Cardiac muscle cell (in vitro differentiated cells and primary cell): Measurements from ENCODE around the gene SERPINB5. TPM values are rescaled to one million over a fixed set of nuclear protein-coding genes. Genes with fewer than 3 reads are reported as not detected.
A peak's percentile ranks its signal among the peaks of the same experiment; 100 is the strongest.

Source experiments
- DNase-seq, 2 donors: peaks; one replicate each; pipeline versions ENCODE4 v3.0.0 to v3.0.0-alpha.2; 2010 to 2017; ENCODE audit warnings: low read depth in 1 of 2, low spot score in 1 of 2
- H3K27ac ChIP-seq: fragments of 200-600 bp; sonication (generic); 2 replicates; pipeline ENCODE4 v1.5.1; 2016
- H3K27me3 ChIP-seq: fragments of 200-600 bp; sonication (generic); 2 replicates; pipeline ENCODE4 v1.6.0; 2016; ENCODE audit warnings: control low read depth
- H3K36me3 ChIP-seq: fragments of 200-600 bp; sonication (generic); 2 replicates; pipeline ENCODE4 v1.5.1; 2016; ENCODE audit warnings: control low read depth
- H3K4me1 ChIP-seq: fragments of 200-600 bp; sonication (generic); 2 replicates; pipeline ENCODE4 v1.8.1; 2017; ENCODE audit warnings: low read depth, mild to moderate bottlenecking, mixed run types
- H3K4me3 ChIP-seq: fragments of 200-600 bp; sonication (generic); 2 replicates; pipeline ENCODE4 v1.5.1; 2016; ENCODE audit warnings: mild to moderate bottlenecking
- H3K9me3 ChIP-seq: fragments of 200-600 bp; sonication (generic); 2 replicates; pipeline ENCODE4 v1.5.1; 2017; ENCODE audit warnings: low read depth, mild to moderate bottlenecking, control low read depth
- CTCF ChIP-seq: IDR thresholded peaks from 2 replicates; pipeline ENCODE4 v1.5.1; 2012; ENCODE audit warnings: low read depth, mild to moderate bottlenecking, low read length
- polyA plus RNA-seq: library from polyadenylated mRNA; unstranded; fragments of >200 nt; fragmentation: Nextera tagmentation; extraction: Ambion mirVana; gene quantifications from 2 replicates; pipeline ENCODE4 v1.2.1, GENCODE V29; 2016
- total RNA-seq: library from RNA; depleted of rRNA; stranded (reverse); fragments of >200 nt; gene quantifications from 2 replicates; pipeline ENCODE4 v1.2.3, GENCODE V29; 2016

SERPINB5 gene
- total and polyA plus RNA-seq, 2 experiments from 2014 or later = not detected

- DNase-seq = no peak
- H3K9me3 ChIP-seq = no peaks in the 10 kb centered on the region
- no peak for TF ChIP-seq CTCF
- H3K4me1 ChIP-seq = no peaks in the 10 kb centered on the region
- H3K27ac ChIP-seq = no peak overlapping the region
- no peaks in the 10 kb centered on the region for H3K36me3 ChIP-seq
- H3K27me3 ChIP-seq = no peaks in the 10 kb centered on the region
- H3K4me3 ChIP-seq = no peak overlapping the region
Observed at GRCh38 chr18:63514326-63514725, 37.6 kb downstream of the SERPINB5 start.

GRCh38 chr18:63514888-63515678, 38.3 kb downstream of the SERPINB5 start:
- Histone ChIP-seq H3K4me3 (no peak overlapping the region), H3K36me3 (no peaks in the 10 kb centered on the region), H3K27ac (no peak overlapping the region), H3K4me1 (no peaks in the 10 kb centered on the region), H3K9me3 (no peaks in the 10 kb centered on the region), H3K27me3 (no peaks in the 10 kb centered on the region)
- no peak for TF ChIP-seq CTCF
- DNase-seq = no peak

GRCh38 chr18:63515801-63516200, 39.0 kb downstream of the SERPINB5 start:
- Histone ChIP-seq H3K4me3 (no peak overlapping the region), H3K36me3 (no peaks in the 10 kb centered on the region), H3K27me3 (no peaks in the 10 kb centered on the region), H3K27ac (no peak overlapping the region), H3K9me3 (no peaks in the 10 kb centered on the region), H3K4me1 (no peaks in the 10 kb centered on the region)
- no peak for DNase-seq
- no peak for TF ChIP-seq CTCF

- no peaks in the 10 kb centered on the region for H3K9me3 ChIP-seq
- H3K4me3 ChIP-seq = no peak overlapping the region
- peak; percentile 66 for TF ChIP-seq CTCF
- H3K27ac ChIP-seq = no peak overlapping the region
- H3K27me3 ChIP-seq = no peaks in the 10 kb centered on the region
- H3K4me1 ChIP-seq = no peaks in the 10 kb centered on the region
- H3K36me3 ChIP-seq = no peaks in the 10 kb centered on the region
- peak; percentile 84 to 89 for DNase-seq
Observed at GRCh38 chr18:63518178-63519012, 41.6 kb downstream of the SERPINB5 start.

- H3K4me3 ChIP-seq = no peak overlapping the region
- no peak for TF ChIP-seq CTCF
- no peak overlapping the region for H3K27ac ChIP-seq
- DNase-seq = no peak
- no peaks in the 10 kb centered on the region for H3K4me1 ChIP-seq
- H3K9me3 ChIP-seq = no peaks in the 10 kb centered on the region
- H3K36me3 ChIP-seq = no peaks in the 10 kb centered on the region
- H3K27me3 ChIP-seq = no peaks in the 10 kb centered on the region
Observed at GRCh38 chr18:63520053-63520685, 43.4 kb downstream of the SERPINB5 start.
